Subcutaneous abdominal adipose tissue (tissue), 5 donors: ENCODE measurements around the gene APOBEC2.

Source experiments
- H3K27ac ChIP-seq: one replicate; pipeline ENCODE4 v1.7.0; 2013; ENCODE audit warnings: low read depth, mild to moderate bottlenecking, inconsistent platforms, low read length, moderate library complexity
- H3K27me3 ChIP-seq, 5 donors: one replicate each; pipeline ENCODE4 v1.7.0; 2013; ENCODE audit warnings: low read length in 5 of 5, inconsistent platforms in 1 of 5; ENCODE audit not compliant: control insufficient read depth in 5 of 5, insufficient read depth in 4 of 5
- H3K36me3 ChIP-seq, 5 donors: one replicate each; pipeline ENCODE4 v1.7.0; 2013; ENCODE audit warnings: low read length in 5 of 5; ENCODE audit not compliant: control insufficient read depth in 5 of 5, insufficient read depth in 5 of 5
- H3K4me1 ChIP-seq, 5 donors: one replicate each; pipeline ENCODE4 v1.7.0; 2013; ENCODE audit warnings: low read length in 5 of 5, mild to moderate bottlenecking in 3 of 5, moderate library complexity in 1 of 5; ENCODE audit not compliant: control insufficient read depth in 5 of 5, insufficient read depth in 5 of 5
- H3K4me3 ChIP-seq, 5 donors: one replicate each; pipeline ENCODE4 v1.7.0; 2013; ENCODE audit warnings: low read length in 5 of 5, low read depth in 1 of 5
- H3K9ac ChIP-seq, 5 donors: one replicate each; pipeline ENCODE4 v1.7.0; 2013; ENCODE audit warnings: low read length in 5 of 5, mild to moderate bottlenecking in 4 of 5, moderate library complexity in 3 of 5
- H3K9me3 ChIP-seq, 5 donors: one replicate each; pipeline ENCODE4 v1.7.0; 2013; ENCODE audit warnings: low read length in 5 of 5; ENCODE audit not compliant: control insufficient read depth in 5 of 5
- donor health status: healthy.
- donor health status: healthy.
- donor health status: healthy.
- donor health status: healthy.
- donor health status: healthy.

APOBEC2 gene

GRCh38 chr6:41036601-41037000 is 16.4 kb upstream of the APOBEC2 start:
- no peak overlapping the region for H3K27ac ChIP-seq

GRCh38 chr6:41037107-41037900 is 15.7 kb upstream of the APOBEC2 start:
- Histone ChIP-seq H3K27me3 (no peaks in the 10 kb centered on the region), H3K27ac (no peak overlapping the region), H3K36me3 (peaks cover 0 to 2% (median 0%) of the 10 kb centered on the region in 5 donors), H3K4me1 (no peaks in the 10 kb centered on the region), H3K9ac (no peak overlapping the region), H3K4me3 (no peak overlapping the region), H3K9me3 (no peaks in the 10 kb centered on the region)

More at GRCh38 chr6:41036601-41037000, 16.4 kb upstream of the APOBEC2 start:
- no peaks in the 10 kb centered on the region for H3K4me1 ChIP-seq
- no peaks in the 10 kb centered on the region for H3K9me3 ChIP-seq
- no peaks in the 10 kb centered on the region for H3K27me3 ChIP-seq
- H3K36me3 ChIP-seq, result no peaks in the 10 kb centered on the region
- H3K9ac ChIP-seq, result no peak overlapping the region
- H3K4me3 ChIP-seq, result no peak overlapping the region

GRCh38 chr6:41038205-41038604 is 14.8 kb upstream of the APOBEC2 start:
- no peak overlapping the region for H3K4me3 ChIP-seq
- H3K36me3 ChIP-seq, result peaks cover 0 to 7% (median 0%) of the 10 kb centered on the region in 5 donors
- H3K9ac ChIP-seq, result no peak overlapping the region
- no peaks in the 10 kb centered on the region for H3K27me3 ChIP-seq
- no peaks in the 10 kb centered on the region for H3K9me3 ChIP-seq
- H3K27ac ChIP-seq, result no peak overlapping the region
- H3K4me1 ChIP-seq, result no peaks in the 10 kb centered on the region

GRCh38 chr6:41039060-41039998 is 13.7 kb upstream of the APOBEC2 start, which contains the start of gene UNC5CL:
Gene UNC5CL (minus strand): TSS chr6:41039221. CDS start chr6:41035074, 4,147 bp downstream.
- no peak within 1 kb of the TSS for H3K27ac ChIP-seq
- H3K4me3 ChIP-seq, result no peak within 1 kb of the TSS
- H3K9ac ChIP-seq, result no peak within 1 kb of the TSS
- no peaks in the 10 kb centered on the region for H3K4me1 ChIP-seq
- no peaks in the 10 kb centered on the region for H3K9me3 ChIP-seq
- H3K27me3 ChIP-seq, result no peaks in the 10 kb centered on the region
- peaks cover 0 to 7% (median 0%) of the 10 kb centered on the region in 5 donors for H3K36me3 ChIP-seq

- no peak overlapping the region for H3K27ac ChIP-seq
Observed at GRCh38 chr6:41040101-41040939, 12.7 kb upstream of the APOBEC2 start.

GRCh38 chr6:41040940-41041536 is 12.0 kb upstream of the APOBEC2 start:
- Histone ChIP-seq H3K4me1 (no peaks in the 10 kb centered on the region), H3K27ac (no peak overlapping the region), H3K9ac (no peak overlapping the region), H3K27me3 (no peaks in the 10 kb centered on the region), H3K36me3 (peaks cover 0 to 7% (median 0%) of the 10 kb centered on the region in 5 donors), H3K4me3 (no peak overlapping the region), H3K9me3 (no peaks in the 10 kb centered on the region)

More at GRCh38 chr6:41040101-41040939, 12.7 kb upstream of the APOBEC2 start:
- no peaks in the 10 kb centered on the region for H3K9me3 ChIP-seq
- H3K4me3 ChIP-seq, result no peak overlapping the region
- H3K9ac ChIP-seq, result no peak overlapping the region
- H3K36me3 ChIP-seq, result peaks cover 0 to 7% (median 0%) of the 10 kb centered on the region in 5 donors
- no peaks in the 10 kb centered on the region for H3K27me3 ChIP-seq
- H3K4me1 ChIP-seq, result no peaks in the 10 kb centered on the region

- Histone ChIP-seq H3K36me3 (peaks cover 0 to 7% (median 0%) of the 10 kb centered on the region in 5 donors), H3K27me3 (no peaks in the 10 kb centered on the region), H3K4me1 (no peaks in the 10 kb centered on the region), H3K27ac (no peak within 1 kb of the TSS), H3K9ac (no peak within 1 kb of the TSS), H3K9me3 (no peaks in the 10 kb centered on the region), H3K4me3 (no peak within 1 kb of the TSS)
Observed at GRCh38 chr6:41042226-41043055, 10.6 kb upstream of the APOBEC2 start, which contains the start of gene TSPO2. Gene TSPO2 (plus strand): TSS chr6:41042467. CDS start chr6:41042986, 519 bp downstream.

GRCh38 chr6:41043151-41043550 is 9.9 kb upstream of the APOBEC2 start:
- H3K4me3 ChIP-seq, result no peak overlapping the region
- no peaks in the 10 kb centered on the region for H3K27me3 ChIP-seq
- no peaks in the 10 kb centered on the region for H3K9me3 ChIP-seq
- peaks cover 0 to 7% (median 0%) of the 10 kb centered on the region in 5 donors for H3K36me3 ChIP-seq
- no peak overlapping the region for H3K9ac ChIP-seq
- no peak overlapping the region for H3K27ac ChIP-seq
- H3K4me1 ChIP-seq, result no peaks in the 10 kb centered on the region
